ENCODE data around the gene REXO1.
"Not testable (repeated sequence)": the region's sequence is repeated elsewhere in the genome, so short reads cannot be mapped to it uniquely, and the experiment has no call there.

Gene REXO1

DNA sequence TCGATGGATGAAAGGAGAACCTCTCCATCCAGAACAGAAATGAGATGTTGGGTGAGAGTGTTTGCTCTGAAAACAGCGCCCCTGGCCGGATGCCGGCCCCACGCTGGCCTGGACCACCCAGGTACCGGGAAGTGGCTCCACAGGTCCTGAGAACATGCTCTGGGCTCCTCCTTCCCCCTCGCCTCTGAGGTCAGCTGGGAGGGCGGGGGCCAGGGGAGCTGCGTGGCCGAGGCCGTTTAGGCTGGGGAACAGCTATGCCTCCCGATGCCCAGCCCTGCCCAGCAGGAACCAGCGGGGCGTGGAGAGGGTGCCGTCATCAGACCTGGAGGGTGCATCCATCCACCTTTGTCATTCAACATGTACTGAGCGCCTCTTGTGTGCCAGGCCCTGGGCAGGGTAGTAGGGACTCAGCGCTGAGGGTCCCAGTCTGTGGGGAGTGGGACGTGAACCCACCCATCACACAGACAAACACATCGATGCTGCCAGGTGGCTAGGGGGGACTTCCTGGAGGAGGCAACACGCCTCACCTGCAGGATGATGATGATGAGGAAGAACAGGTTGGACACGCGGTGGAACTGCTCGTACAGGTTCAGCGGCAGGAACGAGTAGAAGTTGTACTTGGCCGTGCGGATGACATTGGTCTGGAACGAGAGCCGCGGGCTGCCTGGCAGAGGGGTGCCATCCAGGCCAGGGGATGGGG, 40.4 kb downstream of the REXO1 start:
- intact Hi-C loops (cut with micrococcal nuclease) = no loop called here
- H3K9me3 Mint-ChIP-seq = no peaks in the 10 kb centered on the region
- H3K36me3 Mint-ChIP-seq (ENCODE audit: low read depth) = peaks cover 33% of the 10 kb centered on the region
- peaks cover 13% of the 10 kb centered on the region for H3K4me1 Mint-ChIP-seq (ENCODE audit: low read depth)
- H3K27me3 Mint-ChIP-seq = no peaks in the 10 kb centered on the region
- H3K4me3 Mint-ChIP-seq = no peak overlapping the region
- no peak overlapping the region for H3K27ac Mint-ChIP-seq

DNA sequence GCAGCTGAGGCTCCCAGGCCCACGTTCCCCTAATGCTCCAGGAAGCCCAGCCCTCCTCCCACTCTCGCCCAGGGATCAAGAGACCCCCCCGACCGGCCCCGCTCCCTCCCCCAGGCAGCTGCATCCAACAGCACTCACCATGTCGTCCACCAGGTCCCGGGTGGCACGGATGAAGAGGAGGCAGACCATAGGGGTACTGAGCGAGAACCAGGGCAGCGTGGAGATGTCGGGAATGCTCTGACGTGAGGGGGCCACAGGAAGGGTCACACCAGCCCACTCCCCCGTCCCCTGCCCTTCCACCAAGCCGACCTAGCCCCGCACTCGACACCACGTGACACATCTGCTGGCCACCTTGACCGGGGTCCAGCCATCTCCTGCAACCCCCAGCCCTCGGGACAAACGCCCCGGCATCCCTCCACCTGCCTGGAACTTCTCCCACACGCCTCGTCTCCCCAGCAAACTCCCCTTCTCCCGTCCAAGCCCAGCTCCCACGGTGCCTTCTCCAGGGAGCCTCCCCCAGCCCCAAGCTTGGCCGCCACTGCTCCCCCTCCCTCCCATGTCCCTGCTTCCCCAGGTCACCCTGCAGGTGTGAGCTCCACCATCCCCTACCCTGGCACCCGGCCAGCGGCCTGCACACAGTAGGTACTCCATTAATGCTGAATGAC, 41.1 kb downstream of the REXO1 start:
- H3K4me1 Mint-ChIP-seq (ENCODE audit: low read depth) = peaks cover 12% of the 10 kb centered on the region
- no peak overlapping the region for H3K27ac Mint-ChIP-seq
- H3K4me3 Mint-ChIP-seq = no peak overlapping the region
- H3K36me3 Mint-ChIP-seq (ENCODE audit: low read depth) = peaks cover 32% of the 10 kb centered on the region
- H3K27me3 Mint-ChIP-seq = no peaks in the 10 kb centered on the region
- intact Hi-C loops (cut with micrococcal nuclease) = no loop called here
- no peaks in the 10 kb centered on the region for H3K9me3 Mint-ChIP-seq

DNA sequence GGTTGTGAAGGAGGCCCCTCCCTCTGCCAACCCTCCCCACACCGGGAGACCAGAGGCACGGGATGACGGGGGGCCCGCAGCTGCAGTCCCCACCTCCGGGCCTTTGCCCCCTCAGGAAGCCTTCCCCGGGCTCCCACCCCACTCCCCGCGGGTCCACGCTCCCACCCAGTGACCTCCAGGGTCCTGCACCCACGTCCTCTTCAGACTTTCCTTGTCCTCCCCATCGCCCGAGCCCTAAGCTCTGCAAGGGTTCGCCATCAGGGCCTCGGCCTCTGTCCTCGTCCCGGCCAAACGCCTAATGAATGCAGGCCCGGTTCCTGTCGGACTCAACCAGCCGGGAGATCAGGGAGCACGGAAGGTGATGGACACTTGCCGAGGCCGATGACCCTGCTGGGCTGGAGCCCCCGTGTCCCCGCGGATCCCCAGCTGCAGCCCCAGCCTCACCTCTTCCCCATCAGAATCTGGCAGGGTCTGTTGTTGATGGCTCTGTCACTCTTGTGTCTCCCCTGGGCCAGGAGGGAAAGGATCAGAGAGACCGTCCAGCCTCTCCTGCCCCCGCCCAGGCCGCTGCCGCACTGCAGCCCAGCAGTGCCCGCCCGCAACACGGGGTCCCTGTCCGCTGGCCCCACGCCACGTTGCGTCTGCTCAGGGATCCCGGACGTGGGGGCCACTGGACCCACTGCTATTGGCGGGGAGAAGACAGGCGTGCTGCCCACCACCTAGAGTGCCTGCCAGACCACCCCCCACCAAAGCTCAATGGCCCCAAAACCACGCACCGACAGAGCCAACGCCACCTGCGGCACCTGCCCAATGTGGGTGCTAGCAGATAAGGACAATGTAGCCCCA, 41.9 kb downstream of the REXO1 start:
- H3K4me3 Mint-ChIP-seq = no peak overlapping the region
- H3K27me3 Mint-ChIP-seq = no peaks in the 10 kb centered on the region
- peaks cover 31% of the 10 kb centered on the region for H3K36me3 Mint-ChIP-seq (ENCODE audit: low read depth)
- no peak overlapping the region for H3K27ac Mint-ChIP-seq
- H3K4me1 Mint-ChIP-seq (ENCODE audit: low read depth) = peaks cover 8% of the 10 kb centered on the region
- no peaks in the 10 kb centered on the region for H3K9me3 Mint-ChIP-seq
- intact Hi-C loops (cut with micrococcal nuclease) = no loop called here

GRCh38 chr19:1805401-1806183, 42.7 kb downstream of the REXO1 start:
- no peak overlapping the region for H3K27ac Mint-ChIP-seq
- H3K36me3 Mint-ChIP-seq (ENCODE audit: low read depth) = peaks cover 31% of the 10 kb centered on the region
- H3K4me3 Mint-ChIP-seq = no peak overlapping the region
- H3K4me1 Mint-ChIP-seq (ENCODE audit: low read depth) = peaks cover 6% of the 10 kb centered on the region
- intact Hi-C loops (cut with micrococcal nuclease) = no loop called here
- H3K9me3 Mint-ChIP-seq = no peaks in the 10 kb centered on the region
- H3K27me3 Mint-ChIP-seq = no peaks in the 10 kb centered on the region

DNA sequence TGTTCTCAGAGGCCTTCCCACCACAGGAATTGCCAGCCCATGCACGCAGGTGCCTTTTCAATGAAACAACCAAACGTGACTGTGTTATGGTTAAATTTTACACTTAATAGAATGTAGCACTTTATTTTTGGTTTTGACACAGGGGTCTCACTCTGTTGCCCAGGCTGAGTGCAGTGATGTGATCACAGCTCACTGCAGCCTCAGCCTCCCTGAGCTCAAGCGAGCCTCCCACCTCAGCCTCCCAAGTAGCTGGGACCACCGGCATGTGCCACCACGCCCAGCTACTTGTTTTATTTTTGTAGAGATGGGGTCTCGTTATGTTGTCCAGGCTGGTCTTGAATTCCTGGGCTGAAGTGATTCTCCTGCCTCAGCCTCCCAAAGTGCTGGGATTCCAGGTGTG, 43.4 kb downstream of the REXO1 start:
- H3K4me1 Mint-ChIP-seq (ENCODE audit: low read depth) = peaks cover 6% of the 10 kb centered on the region
- no peak overlapping the region for H3K4me3 Mint-ChIP-seq
- no peaks in the 10 kb centered on the region for H3K27me3 Mint-ChIP-seq
- H3K9me3 Mint-ChIP-seq = no peaks in the 10 kb centered on the region
- peaks cover 37% of the 10 kb centered on the region for H3K36me3 Mint-ChIP-seq (ENCODE audit: low read depth)
- H3K27ac Mint-ChIP-seq = no peak overlapping the region
- intact Hi-C loops (cut with micrococcal nuclease) = no loop called here

DNA sequence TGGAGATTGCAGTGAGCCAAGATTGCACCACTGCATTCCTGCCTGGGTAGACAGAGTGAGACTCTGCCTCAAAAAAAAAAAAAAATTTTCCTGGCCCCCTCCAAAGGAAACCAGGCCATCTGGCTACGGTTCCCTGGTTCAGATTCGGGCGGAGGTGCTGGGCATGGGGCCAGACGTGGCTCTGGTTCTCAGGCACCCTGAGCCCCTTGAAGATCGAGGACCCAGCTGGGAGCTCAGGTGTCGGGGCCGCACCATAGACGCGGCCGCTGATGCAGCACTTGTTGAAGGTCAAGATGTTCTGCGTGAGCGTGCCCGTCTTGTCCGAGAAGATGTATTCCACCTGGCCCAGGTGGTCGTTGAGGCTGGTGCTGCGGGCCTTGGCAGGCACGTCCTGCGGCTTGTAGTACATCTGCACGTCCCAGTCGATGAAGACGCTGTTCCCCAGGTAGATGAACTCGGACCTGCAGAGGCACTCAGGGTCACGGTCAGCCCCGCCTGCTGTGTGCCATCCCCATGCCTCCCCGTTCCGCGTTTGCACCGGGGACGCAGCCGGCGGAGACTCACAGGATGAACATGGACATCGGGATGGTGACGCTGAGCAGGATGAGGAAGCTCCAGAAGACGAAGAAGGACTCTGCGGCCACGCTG, 48.5 kb downstream of the REXO1 start:
- Mint-ChIP-seq H3K4me3 (no peak overlapping the region), H3K36me3 (ENCODE audit: low read depth) (peaks cover 29% of the 10 kb centered on the region), H3K9me3 (no peaks in the 10 kb centered on the region), H3K27me3 (peaks cover 23% of the 10 kb centered on the region), H3K27ac (no peak overlapping the region), H3K4me1 (ENCODE audit: low read depth) (peaks cover 15% of the 10 kb centered on the region)
- intact Hi-C loops (cut with micrococcal nuclease) = no loop called here

DNA sequence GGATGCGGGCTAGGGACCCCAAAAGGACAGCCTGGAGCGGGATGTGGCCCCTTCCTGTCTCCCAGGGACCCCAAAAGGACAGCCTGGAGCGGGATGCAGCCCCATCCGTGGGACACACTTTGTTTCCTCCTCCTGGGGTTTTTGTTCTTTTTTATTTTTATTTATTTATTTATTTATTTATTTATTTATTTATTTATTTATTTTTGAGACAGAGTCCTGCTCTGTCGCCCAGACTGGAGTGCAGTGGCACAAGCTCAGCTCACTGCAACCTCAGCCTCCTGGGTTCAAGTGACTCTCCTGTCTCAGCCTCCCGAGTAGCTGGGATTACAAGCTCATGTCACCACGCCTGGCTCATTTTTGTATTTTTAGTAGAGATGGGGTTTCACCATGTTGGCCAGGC, 51.0 kb downstream of the REXO1 start:
- H3K9me3 Mint-ChIP-seq; intact Hi-C loops (cut with micrococcal nuclease); H3K4me1 Mint-ChIP-seq (ENCODE audit: low read depth); H3K4me3 Mint-ChIP-seq; H3K27ac Mint-ChIP-seq: not testable (repeated sequence)
- Mint-ChIP-seq H3K27me3 (peaks cover 33% of the 10 kb centered on the region), H3K36me3 (ENCODE audit: low read depth) (peaks cover 16% of the 10 kb centered on the region)

DNA sequence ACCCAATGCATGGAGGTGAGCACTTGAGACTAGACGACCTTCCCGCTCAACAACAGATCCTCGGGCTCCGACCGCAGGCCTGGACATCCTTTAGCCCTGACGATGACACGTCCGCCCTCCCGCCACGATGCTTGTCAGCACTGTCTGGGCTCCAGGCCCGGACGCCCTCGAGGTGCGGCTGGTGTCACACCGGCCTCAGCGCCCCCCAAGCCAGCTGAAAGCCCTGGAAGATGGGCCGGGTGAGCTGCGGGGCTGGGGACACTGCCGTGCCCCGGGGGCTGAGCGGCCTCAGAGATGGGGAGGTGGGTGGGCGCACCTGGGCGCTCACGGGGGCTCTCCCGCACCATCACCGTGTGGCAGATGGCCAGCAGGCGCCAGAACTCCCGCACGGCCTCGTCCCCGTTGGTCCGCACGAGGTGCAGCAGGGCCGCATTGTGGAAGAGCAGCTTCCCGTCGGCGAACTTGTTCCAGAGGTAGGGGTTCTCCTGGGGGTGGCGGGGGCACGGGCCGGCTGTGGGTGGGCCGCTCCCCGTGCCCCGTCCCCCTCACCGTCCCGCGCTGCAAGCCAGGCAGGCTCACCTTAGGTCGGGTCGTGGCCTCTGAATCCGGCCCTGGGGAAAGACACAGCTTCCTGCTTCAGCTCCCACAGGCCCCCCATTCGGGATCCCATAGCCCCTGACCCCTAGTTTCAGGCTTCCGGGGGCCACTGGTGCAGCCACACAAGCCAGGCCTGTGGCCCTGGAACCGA, 51.7 kb downstream of the REXO1 start:
- H3K4me3 Mint-ChIP-seq = no peak overlapping the region
- peaks cover 9% of the 10 kb centered on the region for H3K4me1 Mint-ChIP-seq (ENCODE audit: low read depth)
- H3K36me3 Mint-ChIP-seq (ENCODE audit: low read depth) = peaks cover 15% of the 10 kb centered on the region
- intact Hi-C loops (cut with micrococcal nuclease) = no loop called here
- peaks cover 33% of the 10 kb centered on the region for H3K27me3 Mint-ChIP-seq
- H3K9me3 Mint-ChIP-seq = no peaks in the 10 kb centered on the region
- no peak overlapping the region for H3K27ac Mint-ChIP-seq

- peaks cover 7% of the 10 kb centered on the region for H3K36me3 Mint-ChIP-seq (ENCODE audit: low read depth)
- intact Hi-C loops (cut with micrococcal nuclease) = no loop called here
- H3K9me3 Mint-ChIP-seq = no peaks in the 10 kb centered on the region
- H3K4me1 Mint-ChIP-seq (ENCODE audit: low read depth) = peaks cover 15% of the 10 kb centered on the region
- H3K27ac Mint-ChIP-seq = no peak overlapping the region
- H3K27me3 Mint-ChIP-seq = peaks cover 42% of the 10 kb centered on the region
- H3K4me3 Mint-ChIP-seq = no peak overlapping the region
These were observed 53.7 kb downstream of the REXO1 start for GRCh38 chr19:1794424-1795172.

GRCh38 chr19:1791879-1792278, 56.4 kb downstream of the REXO1 start:
- intact Hi-C loops (cut with micrococcal nuclease) = no loop called here
- Mint-ChIP-seq H3K4me1 (ENCODE audit: low read depth) (peaks cover 18% of the 10 kb centered on the region), H3K4me3 (no peak overlapping the region), H3K36me3 (ENCODE audit: low read depth) (no peaks in the 10 kb centered on the region), H3K9me3 (no peaks in the 10 kb centered on the region), H3K27me3 (peaks cover 59% of the 10 kb centered on the region), H3K27ac (no peak overlapping the region)

DNA sequence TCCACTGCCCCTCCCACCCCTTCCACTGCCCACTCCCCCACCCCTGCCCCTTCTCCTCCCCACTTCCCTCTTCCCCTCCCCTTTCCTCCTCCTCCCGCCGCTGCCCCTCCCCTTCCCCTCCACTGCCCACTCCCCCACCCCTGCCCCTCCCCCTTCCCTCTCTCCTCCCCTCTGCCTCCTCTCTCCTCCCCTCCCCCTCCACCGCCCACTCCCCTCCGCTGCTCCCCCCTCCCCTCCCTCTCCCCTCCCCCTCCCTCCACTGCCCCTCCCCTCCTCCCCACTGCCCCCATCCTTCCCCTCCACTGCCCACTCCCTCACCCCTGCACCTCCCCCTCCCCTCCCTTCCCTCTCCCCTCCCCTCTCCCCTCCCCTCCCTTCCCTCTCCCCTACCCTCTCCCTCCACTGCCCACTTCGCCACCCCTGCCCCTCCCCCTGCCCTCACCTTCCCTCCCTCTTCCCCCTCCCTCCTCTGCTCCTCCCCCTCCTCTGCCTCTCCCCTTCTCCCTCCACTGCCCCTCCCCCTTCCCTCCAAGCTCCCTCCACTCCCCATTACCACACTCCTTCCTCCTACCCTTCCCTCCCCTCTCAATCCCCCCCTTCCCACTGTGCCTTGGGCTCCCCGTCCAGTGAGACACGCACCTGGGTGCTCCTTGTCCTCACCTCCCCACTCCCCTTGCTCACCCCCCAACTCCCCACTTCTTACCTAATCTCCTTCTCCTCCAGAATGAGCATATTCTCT, 58.1 kb downstream of the REXO1 start:
- Mint-ChIP-seq H3K4me1 (ENCODE audit: low read depth) (peaks cover 9% of the 10 kb centered on the region), H3K27me3 (peaks cover 48% of the 10 kb centered on the region)

More for the DNA sequence above, 58.1 kb downstream of the REXO1 start:
- H3K4me3 Mint-ChIP-seq = no peak overlapping the region
- intact Hi-C loops (cut with micrococcal nuclease) = no loop called here
- H3K27ac Mint-ChIP-seq = no peak overlapping the region
- H3K36me3 Mint-ChIP-seq (ENCODE audit: low read depth) = no peaks in the 10 kb centered on the region
- no peaks in the 10 kb centered on the region for H3K9me3 Mint-ChIP-seq

Data from dendritic cell treated with granulocyte-macrophage colony-stimulating factor and Interleukin-4, amounts not matched to agents 40 ng/mL and 50 ng/mL, for 4 days (primary cell).